GM23248 (cell line): ENCODE data around the gene KCNN3.

ENCODE experiments used
- EZH2 ChIP-seq: fragments of 200-600 bp; sonication (generic); IDR thresholded peaks from 2 replicates; pipeline ENCODE4 v1.6.1; 2018; ENCODE audit warnings: antibody characterized with exemption, mild to moderate bottlenecking; ENCODE audit not compliant: insufficient read depth, poor library complexity, severe bottlenecking
- EZH2phosphoT487 ChIP-seq: fragments of 200-600 bp; sonication (generic); IDR thresholded peaks from 2 replicates; pipeline ENCODE4 v1.6.1; 2018; ENCODE audit warnings: antibody characterized with exemption, moderate library complexity, mild to moderate bottlenecking, low read depth; ENCODE audit not compliant: insufficient read depth

- TF ChIP-seq EZH2, result no peak
- no peak for TF ChIP-seq EZH2phosphoT487
These were observed 128.2 kb downstream of the KCNN3 start for GRCh38 chr1:154741741-154742495.
